Liver (tissue), 9 donors: Measurements from ENCODE around the gene MPV17. TPM values are rescaled to one million over a fixed set of nuclear protein-coding genes. Genes with fewer than 3 reads are reported as not detected.

ENCODE experiments used
- DNase-seq: peaks from one replicate; pipeline ENCODE4 v3.0.0-alpha.2; 2017; ENCODE audit warnings: low spot score
- H3K27ac ChIP-seq, 2 donors: one replicate each; pipeline ENCODE4 v1.7.0; 2013; ENCODE audit warnings: inconsistent platforms in 2 of 2, low read length in 2 of 2, control low read depth in 1 of 2, low read depth in 1 of 2, mild to moderate bottlenecking in 1 of 2
- H3K27me3 ChIP-seq, 4 donors: one replicate each; pipeline versions ENCODE4 v1.6.1 to v1.7.0; 2013; ENCODE audit warnings: low read length in 3 of 4, inconsistent platforms in 1 of 4, mild to moderate bottlenecking in 1 of 4, moderate library complexity in 1 of 4; ENCODE audit not compliant: control insufficient read depth in 4 of 4, insufficient read depth in 4 of 4
- H3K36me3 ChIP-seq, 4 donors: one replicate each; pipeline versions ENCODE4 v1.6.1 to v1.7.0; 2013; ENCODE audit warnings: low read length in 3 of 4, mild to moderate bottlenecking in 3 of 4, low read depth in 1 of 4, moderate library complexity in 1 of 4; ENCODE audit not compliant: control insufficient read depth in 4 of 4, insufficient read depth in 3 of 4
- H3K4me1 ChIP-seq, 4 donors: one replicate each; pipeline versions ENCODE4 v1.6.1 to v1.7.0; 2013; ENCODE audit warnings: low read length in 3 of 4, mild to moderate bottlenecking in 3 of 4, moderate library complexity in 1 of 4; ENCODE audit not compliant: control insufficient read depth in 4 of 4, insufficient read depth in 4 of 4
- H3K4me3 ChIP-seq, 3 donors: one replicate each; pipeline versions ENCODE4 v1.6.1 to v1.7.0; 2013; ENCODE audit warnings: low read length in 3 of 3, control low read depth in 1 of 3, low read depth in 1 of 3, mild to moderate bottlenecking in 1 of 3
- H3K9ac ChIP-seq, 2 donors: one replicate each; pipeline ENCODE4 v1.7.0; 2013; ENCODE audit warnings: low read length in 2 of 2, mild to moderate bottlenecking in 2 of 2, moderate library complexity in 2 of 2, control low read depth in 1 of 2, low read depth in 1 of 2
- H3K9me3 ChIP-seq, 4 donors: one replicate each; pipeline versions ENCODE4 v1.6.1 to v1.7.0; 2013; ENCODE audit warnings: low read length in 3 of 4; ENCODE audit not compliant: control insufficient read depth in 4 of 4
- EGR1 ChIP-seq, 2 donors: IDR thresholded peaks; 2 replicates each; pipeline ENCODE4 v1.6.1; 2016 to 2018; ENCODE audit warnings: antibody characterized with exemption in 2 of 2, low read depth in 2 of 2
- FOXA1 ChIP-seq: IDR thresholded peaks from 2 replicates; pipeline ENCODE4 v1.6.1; 2016; ENCODE audit warnings: antibody characterized with exemption
- FOXA2 ChIP-seq: IDR thresholded peaks from 2 replicates; pipeline ENCODE4 v1.6.1; 2016; ENCODE audit warnings: antibody characterized with exemption
- GABPA ChIP-seq, 2 donors: IDR thresholded peaks in 1 of 2; conservative IDR thresholded peaks in 1 of 2; 2 replicates each; pipeline ENCODE4 v1.6.1; 2016; ENCODE audit warnings: antibody characterized with exemption in 2 of 2, mild to moderate bottlenecking in 1 of 2, moderate library complexity in 1 of 2
- HNF4A ChIP-seq, 2 donors: conservative IDR thresholded peaks; 2 replicates each; pipeline ENCODE4 v1.6.1; 2016; ENCODE audit warnings: antibody characterized with exemption in 2 of 2, mild to moderate bottlenecking in 2 of 2
- HNF4G ChIP-seq: IDR thresholded peaks from 2 replicates; pipeline ENCODE4 v1.6.1; 2016; ENCODE audit warnings: antibody characterized with exemption
- JUND ChIP-seq, 2 donors: IDR thresholded peaks; 2 replicates each; pipeline ENCODE4 v1.6.1; 2016; ENCODE audit warnings: antibody characterized with exemption in 2 of 2
- NR2F2 ChIP-seq: IDR thresholded peaks from 2 replicates; pipeline ENCODE4 v1.6.1; 2016; ENCODE audit warnings: antibody characterized with exemption
- RAD21 ChIP-seq, 2 donors: IDR thresholded peaks; 2 replicates each; pipeline ENCODE4 v1.6.1; 2016; ENCODE audit warnings: antibody characterized with exemption in 2 of 2, mild to moderate bottlenecking in 2 of 2
- RXRA ChIP-seq, 2 donors: IDR thresholded peaks; 2 replicates each; pipeline ENCODE4 v1.6.1; 2017 to 2018; ENCODE audit warnings: antibody characterized with exemption in 2 of 2, mild to moderate bottlenecking in 1 of 2
- SP1 ChIP-seq: IDR thresholded peaks from 2 replicates; pipeline ENCODE4 v1.6.1; 2018; ENCODE audit warnings: antibody characterized with exemption, mild to moderate bottlenecking
- TAF1 ChIP-seq: conservative IDR thresholded peaks from 2 replicates; pipeline ENCODE4 v1.6.1; 2016; ENCODE audit warnings: antibody characterized with exemption, mild to moderate bottlenecking
- YY1 ChIP-seq: IDR thresholded peaks from 2 replicates; pipeline ENCODE4 v1.6.1; 2016; ENCODE audit warnings: antibody characterized with exemption, mild to moderate bottlenecking
- WGBS: extraction: QIAGEN DNeasy Blood & Tissue Kit; methylation state at CpG from one replicate; pipeline ENCODE4 v1.1.7; 2013; 5-methylcytosine and 5-hydroxymethylcytosine counted together
- polyA plus RNA-seq, 2 donors: library from polyadenylated mRNA; stranded (reverse) in 1 of 2; unstranded in 1 of 2; fragments of 200-250 nt in 1 of 2; fragments of >200 nt in 1 of 2; fragmentation: Nextera tagmentation in 1 of 2; extraction: Ambion mirVana in 1 of 2; gene quantifications; one replicate each; pipeline versions ENCODE4 v1.2.1 to v1.2.3, GENCODE V29; 2013 to 2015
- total RNA-seq, 2 donors: library from RNA; depleted of rRNA; stranded (reverse); fragments of >200 nt; gene quantifications; one replicate each; pipeline ENCODE4 v1.2.3, GENCODE V29; 2014
- TF ChIP-seq, protein P1 (sequence below): IDR thresholded peaks from 2 replicates; pipeline ENCODE4 v1.6.1; 2016; ENCODE audit warnings: antibody characterized with exemption
- TF ChIP-seq, protein P2 (sequence below): IDR thresholded peaks from 2 replicates; pipeline ENCODE4 v1.6.1; 2016; ENCODE audit warnings: antibody characterized with exemption
- TF ChIP-seq, protein P3 (sequence below): IDR thresholded peaks from 2 replicates; pipeline ENCODE4 v1.6.1; 2016; ENCODE audit warnings: antibody characterized with exemption, mild to moderate bottlenecking
- TF ChIP-seq, protein P4 (sequence below): IDR thresholded peaks from 2 replicates; pipeline ENCODE4 v1.6.1; 2016; ENCODE audit warnings: antibody characterized with exemption
- TF ChIP-seq, protein P5 (sequence below): fragments of 150-350 bp; IDR thresholded peaks from 2 replicates; pipeline ENCODE4 v1.5.1; 2017; ENCODE audit warnings: improper control_type of control experiment, low read depth, low read length; ENCODE audit not compliant: missing input control
- donor health status: healthy.
- donor health status: healthy.
- donor health status: healthy.
- donor health status: healthy.
- donor health status: healthy.

MPV17 gene
- total and polyA plus RNA-seq, 4 donors = 13.9 to 29.6 (median 21.8) TPM

DNA sequence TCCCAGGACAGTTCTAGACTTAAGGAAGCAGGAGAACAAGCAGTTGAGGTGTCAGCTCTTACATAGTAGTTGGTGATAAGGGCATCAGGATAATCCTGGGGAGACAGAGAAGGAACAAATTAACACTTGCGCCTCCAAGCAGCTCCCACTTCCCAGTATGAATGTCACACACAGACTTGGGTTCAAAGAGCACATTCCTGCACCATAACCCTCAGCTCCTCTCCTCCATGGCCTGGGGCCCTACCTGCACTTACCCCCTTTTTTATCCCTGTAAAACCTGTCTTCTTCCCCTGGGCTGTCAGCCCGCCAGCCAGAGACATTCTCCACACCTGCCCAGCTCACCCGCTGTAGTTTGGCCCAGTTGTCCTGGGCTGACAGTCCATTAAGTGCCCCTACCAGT lies 10.7 kb downstream of the MPV17 start:
- Histone ChIP-seq H3K4me1 (peaks cover 3 to 13% (median 10%) of the 10 kb centered on the region in 4 donors), H3K9ac (no peak overlapping the region), H3K4me3 (no peak overlapping the region), H3K9me3 (no peaks in the 10 kb centered on the region), H3K27me3 (peaks cover 0 to 3% (median 1%) of the 10 kb centered on the region in 4 donors), H3K27ac (no peak overlapping the region), H3K36me3 (peaks cover 0 to 12% (median 2%) of the 10 kb centered on the region in 4 donors)
- DNase-seq = no peak
- 97% methylated on average over 3 of the region's 3 CpGs for WGBS
- TF ChIP-seq, protein P1, sequence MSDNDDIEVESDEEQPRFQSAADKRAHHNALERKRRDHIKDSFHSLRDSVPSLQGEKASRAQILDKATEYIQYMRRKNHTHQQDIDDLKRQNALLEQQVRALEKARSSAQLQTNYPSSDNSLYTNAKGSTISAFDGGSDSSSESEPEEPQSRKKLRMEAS = no peak
- TF ChIP-seq TAF1 = no peak
- no peak for TF ChIP-seq NR2F2
- no peak for TF ChIP-seq SP1
- TF ChIP-seq FOXA1 = no peak
- no peak for TF ChIP-seq GABPA (IDR thresholded peaks at IDR 0.05 in 1 of 2, conservative IDR thresholded peaks at IDR 0.05 in 1 of 2)
- TF ChIP-seq HNF4A (conservative IDR thresholded peaks at IDR 0.05) = no peak
- TF ChIP-seq YY1 = no peak
- TF ChIP-seq, protein P2, sequence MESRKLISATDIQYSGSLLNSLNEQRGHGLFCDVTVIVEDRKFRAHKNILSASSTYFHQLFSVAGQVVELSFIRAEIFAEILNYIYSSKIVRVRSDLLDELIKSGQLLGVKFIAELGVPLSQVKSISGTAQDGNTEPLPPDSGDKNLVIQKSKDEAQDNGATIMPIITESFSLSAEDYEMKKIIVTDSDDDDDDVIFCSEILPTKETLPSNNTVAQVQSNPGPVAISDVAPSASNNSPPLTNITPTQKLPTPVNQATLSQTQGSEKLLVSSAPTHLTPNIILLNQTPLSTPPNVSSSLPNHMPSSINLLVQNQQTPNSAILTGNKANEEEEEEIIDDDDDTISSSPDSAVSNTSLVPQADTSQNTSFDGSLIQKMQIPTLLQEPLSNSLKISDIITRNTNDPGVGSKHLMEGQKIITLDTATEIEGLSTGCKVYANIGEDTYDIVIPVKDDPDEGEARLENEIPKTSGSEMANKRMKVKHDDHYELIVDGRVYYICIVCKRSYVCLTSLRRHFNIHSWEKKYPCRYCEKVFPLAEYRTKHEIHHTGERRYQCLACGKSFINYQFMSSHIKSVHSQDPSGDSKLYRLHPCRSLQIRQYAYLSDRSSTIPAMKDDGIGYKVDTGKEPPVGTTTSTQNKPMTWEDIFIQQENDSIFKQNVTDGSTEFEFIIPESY = no peak
- TF ChIP-seq RXRA (IDR thresholded peaks at IDR 0.05) = no peak
- TF ChIP-seq, protein P3, sequence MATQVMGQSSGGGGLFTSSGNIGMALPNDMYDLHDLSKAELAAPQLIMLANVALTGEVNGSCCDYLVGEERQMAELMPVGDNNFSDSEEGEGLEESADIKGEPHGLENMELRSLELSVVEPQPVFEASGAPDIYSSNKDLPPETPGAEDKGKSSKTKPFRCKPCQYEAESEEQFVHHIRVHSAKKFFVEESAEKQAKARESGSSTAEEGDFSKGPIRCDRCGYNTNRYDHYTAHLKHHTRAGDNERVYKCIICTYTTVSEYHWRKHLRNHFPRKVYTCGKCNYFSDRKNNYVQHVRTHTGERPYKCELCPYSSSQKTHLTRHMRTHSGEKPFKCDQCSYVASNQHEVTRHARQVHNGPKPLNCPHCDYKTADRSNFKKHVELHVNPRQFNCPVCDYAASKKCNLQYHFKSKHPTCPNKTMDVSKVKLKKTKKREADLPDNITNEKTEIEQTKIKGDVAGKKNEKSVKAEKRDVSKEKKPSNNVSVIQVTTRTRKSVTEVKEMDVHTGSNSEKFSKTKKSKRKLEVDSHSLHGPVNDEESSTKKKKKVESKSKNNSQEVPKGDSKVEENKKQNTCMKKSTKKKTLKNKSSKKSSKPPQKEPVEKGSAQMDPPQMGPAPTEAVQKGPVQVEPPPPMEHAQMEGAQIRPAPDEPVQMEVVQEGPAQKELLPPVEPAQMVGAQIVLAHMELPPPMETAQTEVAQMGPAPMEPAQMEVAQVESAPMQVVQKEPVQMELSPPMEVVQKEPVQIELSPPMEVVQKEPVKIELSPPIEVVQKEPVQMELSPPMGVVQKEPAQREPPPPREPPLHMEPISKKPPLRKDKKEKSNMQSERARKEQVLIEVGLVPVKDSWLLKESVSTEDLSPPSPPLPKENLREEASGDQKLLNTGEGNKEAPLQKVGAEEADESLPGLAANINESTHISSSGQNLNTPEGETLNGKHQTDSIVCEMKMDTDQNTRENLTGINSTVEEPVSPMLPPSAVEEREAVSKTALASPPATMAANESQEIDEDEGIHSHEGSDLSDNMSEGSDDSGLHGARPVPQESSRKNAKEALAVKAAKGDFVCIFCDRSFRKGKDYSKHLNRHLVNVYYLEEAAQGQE = no peak

DNA sequence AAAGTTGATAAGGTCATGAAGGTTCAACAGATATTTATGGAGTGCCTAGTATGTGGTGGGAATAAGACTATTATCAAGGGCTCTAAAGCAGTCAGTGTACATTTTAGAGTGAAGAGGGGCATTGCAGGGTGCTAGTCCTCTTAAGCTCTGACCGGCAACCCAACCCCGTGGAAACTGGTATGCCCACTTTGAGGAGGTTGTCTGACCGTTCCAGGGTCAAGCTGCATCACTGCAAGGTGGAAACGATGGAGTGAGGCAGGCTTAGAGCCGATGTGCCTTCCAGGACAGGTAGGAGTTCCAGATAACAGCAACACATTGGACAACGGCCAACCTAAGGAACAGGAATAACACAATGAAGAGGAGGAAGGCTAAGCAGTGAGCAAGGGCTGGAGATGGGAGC lies 13.2 kb downstream of the MPV17 start:
- Histone ChIP-seq H3K4me3 (no peak overlapping the region), H3K27ac (no peak overlapping the region), H3K9ac (no peak overlapping the region), H3K36me3 (peaks cover 0 to 12% (median under 1%) of the 10 kb centered on the region in 4 donors), H3K27me3 (peaks cover 0 to 5% (median 1%) of the 10 kb centered on the region in 4 donors), H3K4me1 (peaks cover 3 to 25% (median 11%) of the 10 kb centered on the region in 4 donors), H3K9me3 (no peaks in the 10 kb centered on the region)
- WGBS = 90% methylated on average over 6 of the region's 6 CpGs
- no peak for DNase-seq
- no peak for TF ChIP-seq EGR1 (IDR thresholded peaks at IDR 0.05; ENCODE audit: low read depth in 2 of 2)
- TF ChIP-seq, protein P1 = no peak
- no peak for TF ChIP-seq HNF4A (conservative IDR thresholded peaks at IDR 0.05)
- TF ChIP-seq, protein P4, sequence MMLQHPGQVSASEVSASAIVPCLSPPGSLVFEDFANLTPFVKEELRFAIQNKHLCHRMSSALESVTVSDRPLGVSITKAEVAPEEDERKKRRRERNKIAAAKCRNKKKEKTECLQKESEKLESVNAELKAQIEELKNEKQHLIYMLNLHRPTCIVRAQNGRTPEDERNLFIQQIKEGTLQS = no peak
- no peak for TF ChIP-seq FOXA2
- no peak for TF ChIP-seq FOXA1
- no peak for TF ChIP-seq YY1
- no peak for TF ChIP-seq RXRA (IDR thresholded peaks at IDR 0.05)
- TF ChIP-seq RAD21 (IDR thresholded peaks at IDR 0.05) = no peak
- no peak for TF ChIP-seq TAF1
- TF ChIP-seq JUND (IDR thresholded peaks at IDR 0.05) = no peak
- TF ChIP-seq, protein P5, sequence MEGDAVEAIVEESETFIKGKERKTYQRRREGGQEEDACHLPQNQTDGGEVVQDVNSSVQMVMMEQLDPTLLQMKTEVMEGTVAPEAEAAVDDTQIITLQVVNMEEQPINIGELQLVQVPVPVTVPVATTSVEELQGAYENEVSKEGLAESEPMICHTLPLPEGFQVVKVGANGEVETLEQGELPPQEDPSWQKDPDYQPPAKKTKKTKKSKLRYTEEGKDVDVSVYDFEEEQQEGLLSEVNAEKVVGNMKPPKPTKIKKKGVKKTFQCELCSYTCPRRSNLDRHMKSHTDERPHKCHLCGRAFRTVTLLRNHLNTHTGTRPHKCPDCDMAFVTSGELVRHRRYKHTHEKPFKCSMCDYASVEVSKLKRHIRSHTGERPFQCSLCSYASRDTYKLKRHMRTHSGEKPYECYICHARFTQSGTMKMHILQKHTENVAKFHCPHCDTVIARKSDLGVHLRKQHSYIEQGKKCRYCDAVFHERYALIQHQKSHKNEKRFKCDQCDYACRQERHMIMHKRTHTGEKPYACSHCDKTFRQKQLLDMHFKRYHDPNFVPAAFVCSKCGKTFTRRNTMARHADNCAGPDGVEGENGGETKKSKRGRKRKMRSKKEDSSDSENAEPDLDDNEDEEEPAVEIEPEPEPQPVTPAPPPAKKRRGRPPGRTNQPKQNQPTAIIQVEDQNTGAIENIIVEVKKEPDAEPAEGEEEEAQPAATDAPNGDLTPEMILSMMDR = no peak
- TF ChIP-seq, protein P3 = no peak
- no peak for TF ChIP-seq HNF4G
- TF ChIP-seq NR2F2 = no peak
- no peak for TF ChIP-seq SP1
- TF ChIP-seq, protein P2 = no peak
